ENCODE data around the gene CIB4.
"Not testable (repeated sequence)": the region's sequence is repeated elsewhere in the genome, so short reads cannot be mapped to it uniquely, and the experiment has no call there.

The CIB4 gene

GRCh38 chr2:26570083-26570430 is 71.1 kb downstream of the CIB4 start:
- DNase-seq (ENCODE audit: low read depth in 2 of 2, low spot score in 1 of 2) = no peak

- DNase-seq (ENCODE audit: low read depth in 2 of 2, low spot score in 1 of 2) = no peak
Observed at GRCh38 chr2:26569216-26570082, 71.7 kb downstream of the CIB4 start.

GRCh38 chr2:26568076-26568890 is 72.9 kb downstream of the CIB4 start:
- no peak for DNase-seq (ENCODE audit: low read depth in 2 of 2, low spot score in 1 of 2)

GRCh38 chr2:26567534-26567933 is 73.6 kb downstream of the CIB4 start:
- DNase-seq (ENCODE audit: low read depth in 2 of 2, low spot score in 1 of 2) = no peak

- not testable (repeated sequence) for DNase-seq (ENCODE audit: low read depth in 2 of 2, low spot score in 1 of 2)
Observed at GRCh38 chr2:26566731-26567130, 74.4 kb downstream of the CIB4 start.

- no peak for DNase-seq (ENCODE audit: low read depth in 2 of 2, low spot score in 1 of 2)
Observed at GRCh38 chr2:26566081-26566375, 75.1 kb downstream of the CIB4 start.

- no peak for DNase-seq (ENCODE audit: low read depth in 2 of 2, low spot score in 1 of 2)
Observed at GRCh38 chr2:26564121-26564644, 77.0 kb downstream of the CIB4 start.

GRCh38 chr2:26563686-26564085 is 77.5 kb downstream of the CIB4 start:
- no peak for DNase-seq (ENCODE audit: low read depth in 2 of 2, low spot score in 1 of 2)

GRCh38 chr2:26562811-26563645 is 78.1 kb downstream of the CIB4 start:
- DNase-seq (ENCODE audit: low read depth in 2 of 2, low spot score in 1 of 2) = no peak

- no peak for DNase-seq (ENCODE audit: low read depth in 2 of 2, low spot score in 1 of 2)
Observed at GRCh38 chr2:26561918-26562810, 79.0 kb downstream of the CIB4 start.

GRCh38 chr2:26561376-26561775 is 79.8 kb downstream of the CIB4 start:
- no peak for DNase-seq (ENCODE audit: low read depth in 2 of 2, low spot score in 1 of 2)

GRCh38 chr2:26560892-26561291 is 80.3 kb downstream of the CIB4 start:
- DNase-seq (ENCODE audit: low read depth in 2 of 2, low spot score in 1 of 2) = no peak

- DNase-seq (ENCODE audit: low read depth in 2 of 2, low spot score in 1 of 2) = no peak
Observed at GRCh38 chr2:26559556-26559955, 81.6 kb downstream of the CIB4 start.

GRCh38 chr2:26559044-26559405 is 82.1 kb downstream of the CIB4 start:
- no peak for DNase-seq (ENCODE audit: low read depth in 2 of 2, low spot score in 1 of 2)

- DNase-seq (ENCODE audit: low read depth in 2 of 2, low spot score in 1 of 2) = no peak
Observed at GRCh38 chr2:26558271-26559043, 82.7 kb downstream of the CIB4 start.

GRCh38 chr2:26557244-26557925 is 83.8 kb downstream of the CIB4 start:
- DNase-seq (ENCODE audit: low read depth in 2 of 2, low spot score in 1 of 2) = no peak

- DNase-seq (ENCODE audit: low read depth in 2 of 2, low spot score in 1 of 2) = no peak
Observed at GRCh38 chr2:26556309-26557243, 84.6 kb downstream of the CIB4 start.
